Karpas-422 (cell line): ENCODE results near the gene RXFP2. TPM values are rescaled to one million over a fixed set of nuclear protein-coding genes. Genes with fewer than 3 reads are reported as not detected.

Experiments
- DNase-seq: peaks from one replicate; pipeline ENCODE4 v3.0.0-alpha.2; 2015
- H2AFZ ChIP-seq: fragments of 200-600 bp; sonication (generic); 2 replicates; pipeline ENCODE4 v1.6.1; 2014; ENCODE audit warnings: antibody characterized with exemption, low read length, mixed read lengths
- H3K27ac ChIP-seq: fragments of 200-600 bp; sonication (generic); 2 replicates; pipeline ENCODE4 v1.5.1; 2014; ENCODE audit warnings: mild to moderate bottlenecking, low read length, moderate library complexity
- H3K27me3 ChIP-seq: fragments of 200-600 bp; sonication (generic); 2 replicates; pipeline ENCODE4 v1.6.1; 2014; ENCODE audit warnings: low read length, mixed read lengths
- H3K36me3 ChIP-seq: fragments of 200-600 bp; sonication (generic); 2 replicates; pipeline ENCODE4 v1.6.1; 2014; ENCODE audit warnings: low read length, mixed read lengths; ENCODE audit not compliant: insufficient read depth
- H3K4me1 ChIP-seq: fragments of 200-600 bp; sonication (generic); 2 replicates; pipeline ENCODE4 v1.6.1; 2014; ENCODE audit warnings: mild to moderate bottlenecking, low read length, mixed read lengths
- H3K4me2 ChIP-seq: fragments of 200-600 bp; sonication (generic); 2 replicates; pipeline ENCODE4 v1.6.1; 2014; ENCODE audit warnings: low read length, low read depth, mild to moderate bottlenecking; ENCODE audit not compliant: poor library complexity, severe bottlenecking
- H3K4me3 ChIP-seq: fragments of 200-600 bp; sonication (generic); 2 replicates; pipeline ENCODE4 v1.5.1; 2014; ENCODE audit warnings: mild to moderate bottlenecking, antibody characterized with exemption, low read length, mixed read lengths
- H3K79me2 ChIP-seq: fragments of 200-600 bp; sonication (generic); 2 replicates; pipeline ENCODE4 v1.6.1; 2014; ENCODE audit warnings: mild to moderate bottlenecking, low read length, mixed read lengths
- H3K9ac ChIP-seq: fragments of 200-600 bp; sonication (generic); 2 replicates; pipeline ENCODE4 v1.6.0; 2014; ENCODE audit warnings: low read length
- H3K9me2 ChIP-seq: fragments of 200-600 bp; sonication (generic), shearing (Covaris generic); replicated peaks from 2 replicates; pipeline ENCODE4 v1.6.0; 2014; ENCODE audit warnings: mild to moderate bottlenecking, low read length, moderate library complexity; ENCODE audit not compliant: insufficient read depth
- H3K9me3 ChIP-seq: fragments of 300-700, 200-600 bp; sonication (generic); 2 replicates; pipeline ENCODE4 v1.6.1; 2014; ENCODE audit warnings: low read length, mixed read lengths
- H4K20me1 ChIP-seq: fragments of 200-600 bp; sonication (generic); 2 replicates; pipeline ENCODE4 v1.6.1; 2014; ENCODE audit warnings: mild to moderate bottlenecking, antibody characterized with exemption, low read length, low read depth; ENCODE audit not compliant: insufficient read depth
- total RNA-seq: library from RNA; depleted of rRNA; stranded (reverse); fragments of >200 nt; shearing (Covaris generic); gene quantifications from 2 replicates; pipeline ENCODE4 v1.2.3, GENCODE V29; 2014; ENCODE audit warnings: low replicate concordance

The RXFP2 gene
- total RNA-seq, 1 experiment from 2014 or later: not detected

GRCh38 chr13:31815361-31816144 is 76.2 kb downstream of the RXFP2 start:
- no peaks in the 10 kb centered on the region; the same call in 1 of the 2 replicates for H3K9me2 ChIP-seq
- H3K4me2 ChIP-seq: no peak overlapping the region
- H3K4me3 ChIP-seq: no peak overlapping the region
- H3K27me3 ChIP-seq: no peaks in the 10 kb centered on the region
- no peaks in the 10 kb centered on the region for H3K9me3 ChIP-seq
- no peaks in the 10 kb centered on the region for H3K4me1 ChIP-seq
- no peak for DNase-seq
- H3K9ac ChIP-seq: no peak overlapping the region
- no peaks in the 10 kb centered on the region for H3K36me3 ChIP-seq
- no peak overlapping the region for H3K27ac ChIP-seq
- no peaks in the 10 kb centered on the region for H4K20me1 ChIP-seq
- H2AFZ ChIP-seq: no peak overlapping the region
- no peaks in the 10 kb centered on the region for H3K79me2 ChIP-seq

DNA sequence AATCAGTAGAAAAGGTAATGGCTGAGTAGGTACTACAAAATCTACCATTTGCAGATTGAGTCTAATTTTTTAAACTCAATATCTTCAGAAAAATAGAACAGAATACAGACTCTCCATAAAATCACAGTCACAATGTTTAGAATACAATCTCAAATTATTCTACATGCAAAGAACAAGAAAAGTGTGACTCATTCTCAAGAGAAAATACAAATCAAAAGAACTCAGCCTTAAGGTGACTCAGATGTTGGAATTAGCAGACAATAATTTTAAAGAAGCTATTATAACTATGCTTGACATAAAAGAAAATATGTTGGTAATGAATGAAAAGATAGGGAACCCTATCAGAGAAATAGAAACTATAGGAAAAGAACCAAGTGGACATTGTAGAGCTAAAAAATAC is 78.9 kb downstream of the RXFP2 start:
- Histone ChIP-seq H3K9me2 (no peaks in the 10 kb centered on the region), H3K27me3 (no peaks in the 10 kb centered on the region), H3K36me3 (no peaks in the 10 kb centered on the region), H4K20me1 (no peaks in the 10 kb centered on the region), H3K4me1 (no peaks in the 10 kb centered on the region), H3K79me2 (no peaks in the 10 kb centered on the region), H2AFZ (no peak overlapping the region), H3K4me2 (no peak overlapping the region), H3K27ac (no peak overlapping the region), H3K4me3 (no peak overlapping the region), H3K9me3 (no peaks in the 10 kb centered on the region), H3K9ac (no peak overlapping the region)
- no peak for DNase-seq

GRCh38 chr13:31824705-31825517 is 85.6 kb downstream of the RXFP2 start:
- H3K9me3 ChIP-seq: no peaks in the 10 kb centered on the region
- no peak overlapping the region for H2AFZ ChIP-seq
- no peak overlapping the region for H3K4me3 ChIP-seq
- DNase-seq: no peak
- no peak overlapping the region for H3K9ac ChIP-seq
- H3K4me1 ChIP-seq: no peaks in the 10 kb centered on the region
- no peaks in the 10 kb centered on the region for H3K79me2 ChIP-seq
- no peaks in the 10 kb centered on the region for H4K20me1 ChIP-seq
- no peak overlapping the region for H3K27ac ChIP-seq
- no peak overlapping the region for H3K4me2 ChIP-seq
- no peaks in the 10 kb centered on the region for H3K9me2 ChIP-seq
- H3K36me3 ChIP-seq: no peaks in the 10 kb centered on the region
- H3K27me3 ChIP-seq: no peaks in the 10 kb centered on the region

- Histone ChIP-seq H3K27ac (no peak overlapping the region), H3K4me2 (no peak overlapping the region), H3K79me2 (no peaks in the 10 kb centered on the region), H3K9ac (no peak overlapping the region), H3K9me3 (no peaks in the 10 kb centered on the region), H3K27me3 (no peaks in the 10 kb centered on the region), H3K36me3 (no peaks in the 10 kb centered on the region), H2AFZ (no peak overlapping the region), H4K20me1 (no peaks in the 10 kb centered on the region), H3K4me3 (no peak overlapping the region), H3K4me1 (no peaks in the 10 kb centered on the region), H3K9me2 (no peaks in the 10 kb centered on the region)
- DNase-seq: no peak
Measured at GRCh38 chr13:31826521-31826920, 87.2 kb downstream of the RXFP2 start.

- no peak for DNase-seq
- no peak overlapping the region for H3K9ac ChIP-seq
- H3K4me3 ChIP-seq: no peak overlapping the region
- no peaks in the 10 kb centered on the region for H3K79me2 ChIP-seq
- H4K20me1 ChIP-seq: no peaks in the 10 kb centered on the region
- no peaks in the 10 kb centered on the region for H3K27me3 ChIP-seq
- H3K9me3 ChIP-seq: no peaks in the 10 kb centered on the region
- no peak overlapping the region for H2AFZ ChIP-seq
- H3K9me2 ChIP-seq: no peaks in the 10 kb centered on the region
- H3K27ac ChIP-seq: no peak overlapping the region
- H3K4me2 ChIP-seq: no peak overlapping the region
- no peaks in the 10 kb centered on the region for H3K4me1 ChIP-seq
- H3K36me3 ChIP-seq: no peaks in the 10 kb centered on the region
Measured at GRCh38 chr13:31827707-31828106, 88.4 kb downstream of the RXFP2 start.

DNA sequence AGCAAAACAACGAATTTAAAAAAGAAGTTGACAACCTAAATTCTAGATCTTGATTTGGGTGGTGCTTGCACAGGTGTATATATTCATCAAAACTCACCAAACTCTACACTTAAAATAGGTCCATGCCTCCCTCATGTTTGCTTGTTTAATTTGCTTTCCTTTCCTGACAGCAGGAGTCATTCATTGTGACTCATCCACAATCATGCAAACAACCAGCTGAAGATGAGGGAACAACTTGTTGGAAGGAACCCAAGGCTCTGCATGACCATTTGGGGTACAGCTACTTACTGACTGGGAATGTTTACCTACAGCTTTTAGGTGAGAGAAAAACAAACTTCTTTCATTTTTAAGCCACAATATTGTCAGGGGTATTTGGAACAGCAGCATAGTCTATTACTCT is 96.6 kb downstream of the RXFP2 start:
- Histone ChIP-seq H3K27ac (no peak overlapping the region), H3K9ac (no peak overlapping the region), H3K9me3 (no peaks in the 10 kb centered on the region), H3K36me3 (no peaks in the 10 kb centered on the region), H2AFZ (no peak overlapping the region), H3K4me3 (no peak overlapping the region), H3K4me1 (no peaks in the 10 kb centered on the region), H3K79me2 (no peaks in the 10 kb centered on the region), H3K9me2 (no peaks in the 10 kb centered on the region), H3K4me2 (no peak overlapping the region), H4K20me1 (no peaks in the 10 kb centered on the region), H3K27me3 (no peaks in the 10 kb centered on the region)
- DNase-seq: no peak

DNA sequence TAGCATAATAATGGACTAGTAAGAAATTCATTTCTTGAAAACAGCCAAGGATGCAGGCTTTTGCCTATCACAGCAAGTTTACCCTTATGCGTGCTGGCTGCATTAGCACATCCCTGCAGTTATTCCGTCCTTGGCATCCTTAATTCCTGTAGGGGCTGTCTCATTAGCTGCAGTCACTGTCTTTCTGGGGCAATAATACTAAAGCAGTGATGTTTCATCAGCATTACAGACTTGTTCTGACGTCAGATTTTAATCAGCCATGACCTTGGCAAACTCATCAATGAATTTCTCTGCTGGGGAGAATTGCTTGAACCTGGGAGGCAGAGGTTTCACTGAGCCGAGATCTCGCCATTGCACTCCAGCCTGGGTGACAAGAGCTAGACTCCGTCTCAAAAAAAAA is 103.7 kb downstream of the RXFP2 start:
- Histone ChIP-seq H2AFZ (no peak overlapping the region), H3K9me2 (no peaks in the 10 kb centered on the region), H3K9me3 (no peaks in the 10 kb centered on the region), H4K20me1 (no peaks in the 10 kb centered on the region), H3K4me3 (no peak overlapping the region), H3K9ac (no peak overlapping the region), H3K4me1 (peaks cover 10% of the 10 kb centered on the region), H3K36me3 (no peaks in the 10 kb centered on the region), H3K27ac (no peak overlapping the region), H3K27me3 (no peaks in the 10 kb centered on the region), H3K79me2 (no peaks in the 10 kb centered on the region), H3K4me2 (no peak overlapping the region)
- DNase-seq: no peak

GRCh38 chr13:31846182-31846938 is 107.0 kb downstream of the RXFP2 start:
- Histone ChIP-seq H2AFZ (peak overlapping the region; percentile 92), H3K27ac (no peak overlapping the region), H3K36me3 (no peaks in the 10 kb centered on the region), H4K20me1 (no peaks in the 10 kb centered on the region), H3K9ac (peak overlapping the region; percentile 45), H3K4me2 (peak overlapping the region; percentile 80), H3K4me1 (peaks cover 10% of the 10 kb centered on the region), H3K27me3 (no peaks in the 10 kb centered on the region), H3K79me2 (no peaks in the 10 kb centered on the region), H3K9me2 (no peaks in the 10 kb centered on the region), H3K9me3 (no peaks in the 10 kb centered on the region), H3K4me3 (peak overlapping the region; percentile 63)
- peak; percentile 86 for DNase-seq
